KMS-11 (cell line): Measurements from ENCODE around the gene PCDHGC3.

ENCODE experiments used
- H2AFZ ChIP-seq: fragments of 200-600 bp; sonication (generic); 2 replicates; pipeline ENCODE4 v1.6.1; 2016; ENCODE audit warnings: antibody characterized with exemption, mixed run types, low read depth
- H3K27ac ChIP-seq: fragments of 200-600 bp; sonication (generic); 2 replicates; pipeline ENCODE4 v1.6.1; 2016; ENCODE audit warnings: mild to moderate bottlenecking, mixed run types
- H3K27me3 ChIP-seq: fragments of 200-600 bp; sonication (generic); 2 replicates; pipeline ENCODE4 v1.6.1; 2017; ENCODE audit warnings: mild to moderate bottlenecking, low read depth, mixed run types, moderate library complexity; ENCODE audit not compliant: insufficient read depth
- H3K36me3 ChIP-seq: fragments of 200-600 bp; sonication (generic); 2 replicates; pipeline ENCODE4 v1.6.1; 2017; ENCODE audit warnings: mild to moderate bottlenecking, mixed run types; ENCODE audit not compliant: insufficient read depth
- H3K4me1 ChIP-seq: fragments of 200-600 bp; sonication (generic); 2 replicates; pipeline ENCODE4 v1.6.1; 2016; ENCODE audit warnings: mild to moderate bottlenecking, low read depth, mixed run types; ENCODE audit not compliant: poor library complexity, severe bottlenecking
- H3K4me2 ChIP-seq: fragments of 200-600 bp; sonication (generic); 2 replicates; pipeline ENCODE4 v1.7.0; 2016; ENCODE audit warnings: mild to moderate bottlenecking, mixed run types
- H3K4me3 ChIP-seq: fragments of 200-600 bp; sonication (generic); IDR thresholded peaks from 2 replicates; pipeline ENCODE4 v1.6.1; 2017; ENCODE audit warnings: low read depth, low read length, mixed read lengths; ENCODE audit not compliant: insufficient read depth
- H3K79me2 ChIP-seq: fragments of 200-600 bp; sonication (generic); 2 replicates; pipeline ENCODE4 v1.6.1; 2016; ENCODE audit warnings: low read depth, mixed run types; ENCODE audit not compliant: insufficient read depth
- H3K9ac ChIP-seq: fragments of 200-600 bp; sonication (generic); 2 replicates; pipeline ENCODE4 v1.6.1; 2016; ENCODE audit warnings: mild to moderate bottlenecking, mixed run types
- H4K20me1 ChIP-seq: fragments of 200-600 bp; sonication (generic); 2 replicates; pipeline ENCODE4 v1.6.1; 2016; ENCODE audit warnings: mild to moderate bottlenecking, mixed run types; ENCODE audit not compliant: insufficient read depth
- CTCF ChIP-seq: fragments of 200-600 bp; sonication (generic); conservative IDR thresholded peaks from 2 replicates; pipeline ENCODE4 v1.6.1; 2017; ENCODE audit warnings: low read depth, mild to moderate bottlenecking, antibody characterized with exemption, low read length, moderate library complexity, mixed read lengths

Gene PCDHGC3

GRCh38 chr5:141441571-141442170 is 34.1 kb upstream of the PCDHGC3 start:
- no peaks in the 10 kb centered on the region for H3K79me2 ChIP-seq
- no peak overlapping the region for H3K9ac ChIP-seq
- H3K4me1 ChIP-seq = no peaks in the 10 kb centered on the region
- H3K27me3 ChIP-seq = no peaks in the 10 kb centered on the region
- H4K20me1 ChIP-seq = no peaks in the 10 kb centered on the region
- TF ChIP-seq CTCF = no peak
- H3K4me3 ChIP-seq = no peak overlapping the region
- H3K36me3 ChIP-seq = no peaks in the 10 kb centered on the region
- H2AFZ ChIP-seq = no peak overlapping the region
- no peak overlapping the region for H3K4me2 ChIP-seq
- no peak overlapping the region for H3K27ac ChIP-seq

DNA sequence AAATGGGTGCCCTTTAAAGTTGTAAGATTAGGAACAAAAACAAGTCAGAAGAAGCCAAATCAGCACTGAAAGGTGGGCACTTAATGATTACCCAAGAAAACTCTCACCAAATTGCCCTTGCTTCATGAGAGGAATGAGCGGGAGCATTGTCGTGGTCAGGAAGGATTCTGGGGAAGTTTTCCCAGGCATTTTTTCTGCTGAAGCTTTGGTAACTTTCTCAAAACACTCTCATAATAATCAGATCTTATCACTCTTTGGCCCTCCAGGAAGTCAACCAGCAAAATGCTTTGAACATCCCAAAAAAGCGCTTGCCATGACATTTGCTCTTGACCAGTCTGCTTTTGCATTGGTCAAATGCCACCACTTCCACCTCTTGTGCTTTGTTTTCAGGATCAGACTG is 10.4 kb upstream of the PCDHGC3 start:
- no peak for TF ChIP-seq CTCF
- Histone ChIP-seq H3K27ac (no peak overlapping the region), H3K79me2 (no peaks in the 10 kb centered on the region), H3K4me1 (no peaks in the 10 kb centered on the region), H3K4me2 (no peak overlapping the region), H2AFZ (no peak overlapping the region), H3K36me3 (no peaks in the 10 kb centered on the region), H3K27me3 (no peaks in the 10 kb centered on the region), H3K9ac (no peak overlapping the region), H4K20me1 (no peaks in the 10 kb centered on the region), H3K4me3 (no peak overlapping the region)

DNA sequence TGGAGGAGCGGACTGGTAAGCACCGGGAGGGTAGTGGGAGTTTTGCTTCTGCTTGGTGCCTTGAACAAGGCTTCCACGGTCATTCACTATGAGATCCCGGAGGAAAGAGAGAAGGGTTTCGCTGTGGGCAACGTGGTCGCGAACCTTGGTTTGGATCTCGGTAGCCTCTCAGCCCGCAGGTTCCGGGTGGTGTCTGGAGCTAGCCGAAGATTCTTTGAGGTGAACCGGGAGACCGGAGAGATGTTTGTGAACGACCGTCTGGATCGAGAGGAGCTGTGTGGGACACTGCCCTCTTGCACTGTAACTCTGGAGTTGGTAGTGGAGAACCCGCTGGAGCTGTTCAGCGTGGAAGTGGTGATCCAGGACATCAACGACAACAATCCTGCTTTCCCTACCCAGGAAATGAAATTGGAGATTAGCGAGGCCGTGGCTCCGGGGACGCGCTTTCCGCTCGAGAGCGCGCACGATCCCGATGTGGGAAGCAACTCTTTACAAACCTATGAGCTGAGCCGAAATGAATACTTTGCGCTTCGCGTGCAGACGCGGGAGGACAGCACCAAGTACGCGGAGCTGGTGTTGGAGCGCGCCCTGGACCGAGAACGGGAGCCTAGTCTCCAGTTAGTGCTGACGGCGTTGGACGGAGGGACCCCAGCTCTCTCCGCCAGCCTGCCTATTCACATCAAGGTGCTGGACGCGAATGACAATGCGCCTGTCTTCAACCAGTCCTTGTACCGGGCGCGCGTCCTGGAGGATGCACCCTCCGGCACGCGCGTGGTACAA is 556 bp downstream of the PCDHGC3 start:
- no peak for TF ChIP-seq CTCF
- no peaks in the 10 kb centered on the region for H3K4me1 ChIP-seq
- no peaks in the 10 kb centered on the region for H3K36me3 ChIP-seq
- H3K9ac ChIP-seq = no peak overlapping the region
- H3K4me3 ChIP-seq = no peak overlapping the region
- no peak overlapping the region for H3K4me2 ChIP-seq
- no peak overlapping the region for H2AFZ ChIP-seq
- no peaks in the 10 kb centered on the region for H3K27me3 ChIP-seq
- H4K20me1 ChIP-seq = no peaks in the 10 kb centered on the region
- no peak overlapping the region for H3K27ac ChIP-seq
- no peaks in the 10 kb centered on the region for H3K79me2 ChIP-seq

- H4K20me1 ChIP-seq = no peaks in the 10 kb centered on the region
Measured at GRCh38 chr5:141477044-141477575, 1.3 kb downstream of the PCDHGC3 start.

More at GRCh38 chr5:141477044-141477575, 1.3 kb downstream of the PCDHGC3 start:
- no peaks in the 10 kb centered on the region for H3K36me3 ChIP-seq
- H3K27ac ChIP-seq = no peak overlapping the region
- no peak overlapping the region for H3K4me2 ChIP-seq
- no peak overlapping the region for H3K4me3 ChIP-seq
- H3K9ac ChIP-seq = no peak overlapping the region
- no peaks in the 10 kb centered on the region for H3K4me1 ChIP-seq
- TF ChIP-seq CTCF = no peak
- no peak overlapping the region for H2AFZ ChIP-seq
- no peaks in the 10 kb centered on the region for H3K79me2 ChIP-seq
- H3K27me3 ChIP-seq = no peaks in the 10 kb centered on the region
